MM.1S (cell line): Measurements from ENCODE around the gene UNC5A.

Experiments
- EZH2 ChIP-seq: fragments of 300-600 bp; sonication (generic); optimal IDR thresholded peaks from 2 replicates; pipeline ENCODE3; 2017; ENCODE audit warnings: low read depth, mild to moderate bottlenecking, antibody characterized with exemption, low read length, mixed read lengths
- TF ChIP-seq, protein P1 (sequence below): fragments of 300-600 bp; sonication (generic); IDR thresholded peaks from 2 replicates; pipeline ENCODE4 v1.5.1; 2016; ENCODE audit warnings: antibody characterized with exemption, low read length, mixed read lengths

DNA sequence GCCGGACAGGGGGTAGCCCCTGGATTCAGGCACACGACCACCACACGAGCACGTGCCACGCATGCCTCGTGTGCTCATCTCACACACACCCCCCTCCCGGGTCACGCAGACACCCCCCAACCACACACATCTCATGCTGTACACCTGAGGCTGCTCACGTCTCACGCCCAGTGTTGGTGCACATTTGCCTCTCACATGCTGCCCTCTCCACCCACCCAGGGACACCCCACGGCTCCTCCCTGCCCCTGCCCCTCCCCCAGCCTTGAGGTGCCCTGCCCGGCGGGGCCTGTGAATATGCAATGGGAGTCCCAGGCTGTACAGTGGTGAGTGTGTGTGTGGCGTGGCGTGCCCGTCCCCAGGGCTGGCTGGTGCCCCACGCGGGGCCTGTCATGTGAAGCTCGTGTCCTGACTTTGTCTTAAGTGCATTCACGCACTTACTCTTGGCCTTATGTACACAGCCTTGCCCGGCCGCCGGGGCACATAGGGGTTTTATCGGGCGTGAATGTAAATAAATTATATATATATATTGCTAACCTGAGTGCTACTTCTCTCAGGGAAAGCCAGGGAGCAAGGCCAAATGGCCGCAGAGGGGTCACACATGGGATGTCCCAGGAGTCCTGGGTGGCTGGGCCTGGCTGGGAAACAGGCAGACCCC lies 70.1 kb downstream of the UNC5A start:
- TF ChIP-seq, protein P1, sequence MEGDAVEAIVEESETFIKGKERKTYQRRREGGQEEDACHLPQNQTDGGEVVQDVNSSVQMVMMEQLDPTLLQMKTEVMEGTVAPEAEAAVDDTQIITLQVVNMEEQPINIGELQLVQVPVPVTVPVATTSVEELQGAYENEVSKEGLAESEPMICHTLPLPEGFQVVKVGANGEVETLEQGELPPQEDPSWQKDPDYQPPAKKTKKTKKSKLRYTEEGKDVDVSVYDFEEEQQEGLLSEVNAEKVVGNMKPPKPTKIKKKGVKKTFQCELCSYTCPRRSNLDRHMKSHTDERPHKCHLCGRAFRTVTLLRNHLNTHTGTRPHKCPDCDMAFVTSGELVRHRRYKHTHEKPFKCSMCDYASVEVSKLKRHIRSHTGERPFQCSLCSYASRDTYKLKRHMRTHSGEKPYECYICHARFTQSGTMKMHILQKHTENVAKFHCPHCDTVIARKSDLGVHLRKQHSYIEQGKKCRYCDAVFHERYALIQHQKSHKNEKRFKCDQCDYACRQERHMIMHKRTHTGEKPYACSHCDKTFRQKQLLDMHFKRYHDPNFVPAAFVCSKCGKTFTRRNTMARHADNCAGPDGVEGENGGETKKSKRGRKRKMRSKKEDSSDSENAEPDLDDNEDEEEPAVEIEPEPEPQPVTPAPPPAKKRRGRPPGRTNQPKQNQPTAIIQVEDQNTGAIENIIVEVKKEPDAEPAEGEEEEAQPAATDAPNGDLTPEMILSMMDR, result no peak
- TF ChIP-seq EZH2, result no peak
